ENCODE data around the gene GJA10.

The GJA10 gene

DNA sequence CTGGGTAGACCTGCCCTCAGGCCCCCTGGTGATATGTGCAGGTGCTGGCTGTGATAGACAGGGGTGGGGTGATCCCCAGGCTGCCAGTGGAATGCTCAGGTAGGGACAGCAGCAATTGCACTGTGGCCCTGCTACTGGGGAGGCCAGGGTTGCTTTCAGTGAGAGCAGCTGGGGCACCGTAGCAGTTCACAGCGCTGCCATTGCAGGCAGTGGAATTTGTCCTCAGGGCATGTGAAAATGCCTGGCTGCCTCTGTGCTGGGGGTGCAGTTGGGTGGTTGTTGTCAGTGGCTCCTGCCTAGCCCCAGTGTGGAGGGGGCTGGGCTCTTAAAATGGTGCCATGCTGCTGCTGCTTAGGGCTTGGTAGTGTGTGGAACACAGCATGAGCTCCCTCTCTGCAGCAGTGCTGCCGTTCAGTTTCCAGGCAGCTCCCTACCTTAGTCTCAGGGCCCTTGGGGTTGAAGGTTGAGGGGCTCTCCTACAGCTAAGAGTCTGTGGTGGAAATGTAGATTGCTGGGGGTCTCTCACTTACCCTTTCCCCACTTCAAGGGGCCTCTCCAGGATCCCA, 23.6 kb downstream of the GJA10 start:
- no peak for FAIRE-seq

DNA sequence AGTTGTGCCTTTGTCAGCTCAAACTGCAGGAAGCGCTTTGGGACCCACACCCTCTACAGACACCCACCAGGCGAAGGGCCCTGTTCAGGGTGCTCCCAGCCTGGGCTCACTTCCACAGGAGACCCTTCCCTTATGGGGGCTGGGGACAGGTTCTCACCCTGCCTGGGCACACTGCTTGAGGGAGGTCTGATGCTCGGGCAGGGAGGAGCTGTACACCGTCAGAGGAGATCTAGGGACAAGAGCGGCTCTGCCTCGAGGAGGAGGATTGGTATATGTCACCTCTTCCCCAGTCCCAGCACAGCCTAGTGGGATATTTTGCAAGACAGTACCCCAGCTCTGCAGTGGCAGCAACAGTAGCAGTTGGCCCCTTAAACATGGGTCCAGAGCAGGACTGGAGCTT, 26.9 kb downstream of the GJA10 start:
- FAIRE-seq, result no peak

- no peak for FAIRE-seq
Measured at GRCh38 chr6:89921691-89922090, 27.4 kb downstream of the GJA10 start.

DNA sequence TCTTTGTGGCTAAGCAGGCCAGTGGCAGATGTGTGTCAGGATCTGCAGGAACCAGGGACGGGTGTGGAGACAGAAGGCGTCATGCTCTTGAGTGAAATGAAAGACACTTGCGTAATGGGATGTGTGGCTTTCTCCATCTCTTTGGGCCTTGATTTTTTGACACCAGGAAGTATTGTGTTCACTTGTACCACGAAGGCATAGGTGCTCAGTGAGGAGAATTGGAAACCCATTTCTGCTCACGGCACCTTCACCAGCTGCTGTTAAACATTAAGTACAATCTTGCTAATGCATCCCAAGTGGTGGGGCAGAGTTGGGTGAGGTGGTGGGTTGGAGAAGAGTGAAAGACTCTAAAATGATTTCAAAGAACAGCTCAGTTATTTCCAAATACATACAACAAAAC, 30.0 kb downstream of the GJA10 start:
- no peak for FAIRE-seq

GRCh38 chr6:89925826-89926225, 31.6 kb downstream of the GJA10 start:
- FAIRE-seq, result no peak

DNA sequence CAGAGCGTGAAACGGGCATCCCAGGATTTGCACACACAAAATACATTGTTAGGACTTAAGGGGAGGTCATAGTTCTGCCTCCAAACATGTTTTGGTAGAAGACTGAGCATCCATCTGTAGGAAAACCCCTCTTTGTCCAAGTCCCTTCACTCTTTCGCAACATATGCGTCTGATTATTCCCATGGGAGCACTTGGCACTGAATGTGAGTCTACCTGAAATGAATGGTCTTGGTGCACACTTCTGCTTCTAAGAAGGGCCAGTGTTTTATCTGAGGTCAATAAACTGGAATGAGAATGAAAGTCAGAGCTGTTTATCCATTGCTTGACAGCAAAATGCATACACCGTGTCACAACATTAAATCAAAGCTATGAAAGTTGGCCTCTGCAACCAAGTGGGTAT, 33.0 kb downstream of the GJA10 start:
- FAIRE-seq, result no peak

GRCh38 chr6:89927791-89928550, 33.7 kb downstream of the GJA10 start:
- FAIRE-seq, result no peak

DNA sequence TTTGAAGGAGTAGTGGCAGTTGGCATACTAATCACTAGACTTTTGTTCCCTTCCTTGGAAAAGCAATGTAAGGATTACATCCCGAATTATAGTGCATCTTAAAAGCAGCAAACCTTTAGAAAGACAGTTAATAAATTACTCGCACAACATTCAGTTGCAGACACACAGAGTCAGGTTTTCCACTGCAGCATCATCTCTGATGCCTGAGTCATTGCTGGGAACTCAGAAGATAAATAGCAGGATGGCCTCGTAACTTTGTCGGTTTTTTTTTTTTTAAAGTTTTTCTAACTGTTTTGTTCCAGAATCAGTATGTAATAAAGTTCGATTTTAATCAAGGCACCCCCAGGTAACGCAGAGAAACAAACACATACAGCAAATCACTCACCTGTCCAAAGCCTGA, 34.3 kb downstream of the GJA10 start:
- no peak for FAIRE-seq

- FAIRE-seq, result no peak
Measured at GRCh38 chr6:89930789-89931188, 36.5 kb downstream of the GJA10 start.

GRCh38 chr6:89932245-89932802, 38.1 kb downstream of the GJA10 start:
- no peak for FAIRE-seq

DNA sequence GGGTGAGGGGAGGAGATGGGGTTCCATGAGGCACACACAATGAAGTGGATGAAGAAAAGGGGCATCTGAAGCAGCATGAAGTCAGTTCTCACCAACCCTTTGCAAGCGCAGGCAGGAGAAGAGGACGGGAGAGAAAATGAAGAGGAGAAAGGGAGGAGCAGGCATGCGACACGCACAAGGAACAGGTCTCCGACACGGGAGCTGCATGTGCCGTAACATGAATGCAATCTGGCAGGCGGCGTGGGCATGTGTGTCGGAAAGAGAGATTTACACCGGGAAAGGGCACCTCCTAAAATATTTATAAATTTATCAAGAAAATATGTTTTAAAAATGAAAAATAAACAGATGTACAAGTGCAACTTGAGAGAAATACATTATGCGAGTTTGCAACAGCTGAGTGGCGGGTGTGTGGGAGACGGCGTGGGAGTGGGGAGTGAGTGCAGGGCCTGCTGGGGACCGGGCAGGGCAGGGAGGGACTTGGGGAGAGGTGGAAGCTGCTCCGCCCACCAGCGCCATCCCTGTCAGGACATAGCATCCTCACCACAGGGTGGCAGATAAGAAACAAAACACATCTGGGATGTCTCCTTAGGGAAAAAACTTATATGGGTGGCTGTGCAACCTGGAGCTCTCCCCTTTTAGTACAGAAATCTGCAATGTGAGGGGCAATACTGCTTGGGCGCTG, 40.6 kb downstream of the GJA10 start:
- FAIRE-seq, result no peak

DNA sequence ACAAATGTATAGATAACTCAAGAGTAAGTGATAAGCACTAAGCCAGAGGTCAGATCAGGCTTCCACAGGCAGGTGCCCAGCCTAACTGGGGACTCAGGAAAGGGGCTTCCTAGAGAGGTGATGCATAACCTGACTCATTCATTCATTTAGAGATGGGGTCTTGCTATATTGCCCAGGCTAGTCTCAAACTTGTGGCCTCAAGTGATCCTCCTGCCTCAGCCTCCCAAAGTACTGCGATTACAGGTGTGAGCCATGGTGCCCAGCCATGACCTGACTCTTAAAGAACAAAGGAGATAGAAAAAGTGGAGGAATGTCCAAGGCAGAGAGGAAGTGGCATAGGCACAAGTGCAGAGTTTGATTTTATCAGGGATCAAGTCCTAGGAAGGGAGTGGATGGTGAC, 41.9 kb downstream of the GJA10 start:
- FAIRE-seq, result no peak

GRCh38 chr6:89938014-89938413, 43.7 kb downstream of the GJA10 start:
- FAIRE-seq, result no peak

DNA sequence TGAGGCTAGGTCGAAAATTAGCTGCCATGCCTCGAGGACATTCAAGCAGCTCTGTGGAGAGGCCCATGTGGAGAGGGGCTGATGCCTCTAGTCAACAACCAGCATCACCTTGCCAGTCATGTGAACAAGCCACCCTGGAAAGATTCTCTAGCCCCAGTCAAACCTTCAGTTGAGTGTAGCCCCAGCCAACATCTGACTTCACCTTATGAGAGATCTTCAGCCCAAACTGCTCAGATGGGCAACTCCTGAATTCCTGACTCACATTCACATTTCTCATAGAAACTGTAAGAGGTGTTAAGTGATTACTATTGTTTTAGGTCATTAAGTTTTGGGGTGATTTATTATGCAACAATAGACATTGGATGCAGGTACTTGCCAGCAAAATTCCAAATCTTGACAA, 44.9 kb downstream of the GJA10 start:
- FAIRE-seq, result no peak

- peak; percentile 87 for FAIRE-seq
Measured at GRCh38 chr6:89940225-89941027, 46.2 kb downstream of the GJA10 start.

GRCh38 chr6:89941031-89941762, 46.9 kb downstream of the GJA10 start:
- FAIRE-seq, result no peak

- no peak for FAIRE-seq
Measured at GRCh38 chr6:89941763-89942497, 47.7 kb downstream of the GJA10 start.

DNA sequence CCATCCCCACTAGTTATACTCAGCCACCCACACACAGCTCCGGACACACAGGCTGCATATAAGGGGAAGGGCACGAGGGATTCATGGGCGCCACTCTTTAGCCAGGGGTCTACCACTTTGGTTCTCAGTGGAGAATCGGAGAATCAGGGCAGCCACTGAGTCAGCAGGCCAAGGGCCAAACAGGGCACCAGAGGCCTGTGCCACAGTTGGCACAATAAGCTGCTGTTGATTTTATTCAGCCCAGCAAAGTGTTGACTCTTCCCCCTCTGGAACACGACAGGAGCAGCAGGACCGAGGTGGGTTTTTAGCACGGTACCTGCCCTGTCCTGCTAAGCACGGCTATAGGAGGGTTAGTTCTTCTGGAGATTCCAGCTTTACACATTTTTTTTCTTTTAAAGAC, 48.3 kb downstream of the GJA10 start:
- no peak for FAIRE-seq

DNA sequence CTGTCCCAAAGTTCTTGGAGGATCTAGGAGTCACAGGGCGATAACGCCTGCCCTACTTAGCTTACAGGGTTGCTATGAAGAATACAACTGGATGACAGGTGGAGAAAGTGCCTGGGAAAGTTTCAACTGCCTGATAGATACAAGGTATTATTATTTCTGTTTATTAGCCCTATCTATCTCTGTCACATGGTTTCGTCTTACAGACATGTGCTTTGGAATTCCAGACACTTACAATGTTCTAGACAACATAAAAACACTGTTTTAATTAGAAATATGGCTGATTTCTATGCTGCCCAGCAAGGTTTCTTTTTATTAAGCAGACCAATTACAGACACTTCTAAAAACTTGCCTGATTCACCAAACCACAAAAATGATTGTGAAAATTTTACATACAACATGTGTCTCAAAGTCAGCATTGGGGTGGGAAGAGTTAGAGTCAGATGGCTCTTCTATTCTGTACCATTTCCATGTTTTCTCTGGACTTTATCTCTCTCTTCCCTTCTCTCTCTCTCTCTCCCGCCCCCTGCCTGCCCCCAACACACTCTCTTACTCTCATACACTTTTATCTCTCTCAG, 50.0 kb downstream of the GJA10 start:
- no peak for FAIRE-seq

DNA sequence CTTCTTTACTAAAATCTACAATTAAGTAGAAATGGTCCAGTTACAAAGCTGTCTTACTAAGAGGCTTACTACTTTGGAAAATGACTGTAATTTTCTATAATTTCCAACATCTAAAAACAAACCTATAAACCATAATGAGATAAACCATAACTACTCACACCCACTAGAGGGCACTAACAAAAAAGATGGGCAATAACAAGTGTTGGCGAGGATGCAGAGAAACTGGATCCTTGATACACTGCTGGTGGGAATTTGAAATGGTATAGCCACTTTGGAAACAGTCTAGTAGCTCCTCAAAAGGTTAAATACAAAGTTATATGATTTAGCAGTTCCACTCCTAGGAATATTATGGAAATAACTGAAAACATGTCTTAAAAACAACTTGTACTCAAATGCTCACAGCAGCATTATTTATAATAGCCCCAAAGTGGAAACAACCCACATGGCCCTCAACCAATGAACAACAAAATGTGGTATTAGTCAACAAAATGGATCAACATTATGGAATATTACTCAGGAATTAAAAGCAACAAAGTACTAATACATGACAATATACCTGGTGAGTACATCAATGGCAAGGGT, 50.6 kb downstream of the GJA10 start:
- no peak for FAIRE-seq

Data from endometrium (tissue), 2 donors.